HG03159 (cell line): ENCODE measurements around the gene HSFX3.
"Not testable (repeated sequence)": the region's sequence is repeated elsewhere in the genome, so short reads cannot be mapped to it uniquely, and the experiment has no call there.

Experiments
- ATAC-seq: cut with Tn5 transposase; IDR thresholded peaks from one replicate; pipeline ENCODE4 v1.9.1; 2021; ENCODE audit warnings: mild to moderate bottlenecking, moderate library complexity; ENCODE audit not compliant: unreplicated experiment

Gene HSFX3

DNA sequence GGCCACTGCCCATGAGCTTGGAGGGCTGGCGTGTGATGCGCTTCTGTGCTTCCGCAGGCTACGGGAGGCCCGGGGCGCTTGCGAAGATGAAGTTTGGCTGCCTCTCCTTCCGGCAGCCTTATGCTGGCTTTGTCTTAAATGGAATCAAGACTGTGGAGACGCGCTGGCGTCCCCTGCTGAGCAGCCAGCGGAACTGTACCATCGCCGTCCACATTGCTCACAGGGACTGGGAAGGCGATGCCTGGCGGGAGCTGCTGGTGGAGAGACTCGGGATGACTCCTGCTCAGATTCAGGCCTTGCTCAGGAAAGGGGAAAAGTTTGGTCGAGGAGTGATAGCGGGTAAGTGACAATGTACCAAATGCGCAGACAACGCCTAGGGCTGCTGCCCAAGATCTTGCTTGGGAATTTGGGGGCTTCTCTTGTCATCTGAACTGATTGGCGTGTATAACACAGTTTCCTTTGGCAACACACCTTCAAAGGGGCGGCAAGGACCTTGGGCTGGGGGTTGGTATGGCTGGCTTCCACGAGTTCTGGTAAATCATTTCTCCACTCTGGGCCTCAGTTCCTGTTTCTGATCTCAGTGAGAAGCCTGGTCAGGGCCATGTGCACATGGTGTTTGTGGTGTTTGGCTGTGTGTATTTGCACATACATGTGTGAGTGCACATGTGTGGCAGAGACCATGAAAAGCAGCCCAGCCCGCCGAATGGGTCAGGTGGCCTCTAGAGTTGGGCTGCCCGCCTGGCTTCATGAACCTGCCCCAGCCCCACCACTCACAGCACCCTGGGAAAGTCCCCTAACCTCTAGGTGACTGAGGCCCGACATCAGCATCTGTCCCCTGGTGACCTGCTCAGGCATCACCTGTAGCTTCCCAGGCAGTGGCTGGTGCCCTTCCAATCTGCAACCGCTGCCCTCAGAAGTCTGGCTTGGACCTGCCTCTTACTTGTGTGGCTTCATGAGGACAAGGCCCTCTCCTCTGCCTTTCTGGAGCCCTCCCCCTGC, 3.9 kb downstream of the HSFX3 start:
- ATAC-seq: peak; percentile 51

DNA sequence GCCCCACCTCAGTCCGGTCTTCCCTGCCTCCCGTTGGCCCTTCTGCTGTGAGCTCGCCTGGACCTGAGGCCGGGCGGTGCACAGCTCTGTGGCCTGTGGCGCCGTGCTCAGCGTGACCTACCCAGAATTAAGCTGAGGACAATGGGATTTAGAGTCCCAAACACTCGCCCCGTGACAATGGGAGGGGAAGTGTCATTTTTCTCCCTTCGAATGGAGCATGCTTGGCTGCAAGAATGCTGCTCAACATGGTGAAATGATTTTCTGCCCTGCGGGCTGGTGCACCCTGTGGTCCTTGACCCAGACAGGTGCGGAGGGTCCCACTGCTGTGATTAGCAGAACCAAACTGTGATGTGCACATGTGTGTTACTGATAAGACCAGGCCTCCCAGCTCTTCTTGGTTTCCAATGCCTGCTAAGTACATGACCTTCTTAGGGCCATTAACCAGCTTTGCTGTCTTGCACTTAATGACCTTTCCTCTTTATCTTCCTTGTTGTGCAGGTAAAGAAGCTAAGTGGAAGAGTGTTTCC, 8.1 kb downstream of the HSFX3 start:
- ATAC-seq: no peak

DNA sequence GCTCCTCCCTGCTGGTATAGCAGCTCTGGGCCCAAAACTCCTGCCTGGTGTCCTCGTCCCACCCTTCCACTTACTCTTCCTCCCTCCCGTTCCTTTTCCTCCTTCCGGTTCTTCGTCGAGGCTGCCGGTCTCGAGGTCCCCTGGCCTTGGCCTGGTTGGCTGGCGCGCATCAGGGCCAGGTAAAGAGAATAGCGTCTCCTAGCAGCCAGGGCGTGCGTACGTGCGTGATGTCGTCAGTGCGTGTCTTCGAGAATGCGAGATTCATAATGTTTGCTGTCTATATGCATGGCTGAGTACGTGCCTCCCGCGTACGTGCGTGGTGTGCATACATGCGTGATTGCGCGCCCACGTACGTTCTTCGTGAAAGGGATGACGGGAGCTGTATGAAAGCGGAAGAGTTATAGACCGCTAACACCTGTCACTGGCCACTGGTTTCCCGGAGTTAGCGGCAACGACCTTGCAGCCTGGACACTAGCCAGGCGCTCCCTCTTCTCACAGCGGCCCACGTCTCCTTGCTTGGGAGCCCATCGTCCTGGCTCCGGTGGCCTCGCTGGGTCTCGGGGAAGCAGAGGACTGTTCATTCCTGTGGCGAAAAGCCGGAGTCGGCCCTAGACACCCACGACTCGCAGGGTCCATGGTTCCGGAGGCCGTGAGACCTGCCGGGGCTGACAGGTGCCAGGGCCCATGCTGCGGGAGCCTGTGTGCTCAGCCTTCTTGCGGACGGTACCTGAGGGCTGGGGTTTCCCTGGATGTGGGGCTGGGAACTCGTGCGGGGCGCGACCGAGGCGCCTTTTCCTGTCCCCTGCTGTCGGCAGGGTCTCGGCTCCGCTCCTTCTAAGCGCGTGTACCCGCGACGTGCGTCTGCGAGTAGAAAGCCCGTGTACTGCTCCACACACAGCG, 8.9 kb downstream of the HSFX3 start, which contains the start of gene EOLA1:
EOLA1 (plus strand) TSS at position 392 of the 900 bp plus-strand sequence. CDS start 4,619 bp downstream, outside the sequence.
- peak; percentile 74 for ATAC-seq

DNA sequence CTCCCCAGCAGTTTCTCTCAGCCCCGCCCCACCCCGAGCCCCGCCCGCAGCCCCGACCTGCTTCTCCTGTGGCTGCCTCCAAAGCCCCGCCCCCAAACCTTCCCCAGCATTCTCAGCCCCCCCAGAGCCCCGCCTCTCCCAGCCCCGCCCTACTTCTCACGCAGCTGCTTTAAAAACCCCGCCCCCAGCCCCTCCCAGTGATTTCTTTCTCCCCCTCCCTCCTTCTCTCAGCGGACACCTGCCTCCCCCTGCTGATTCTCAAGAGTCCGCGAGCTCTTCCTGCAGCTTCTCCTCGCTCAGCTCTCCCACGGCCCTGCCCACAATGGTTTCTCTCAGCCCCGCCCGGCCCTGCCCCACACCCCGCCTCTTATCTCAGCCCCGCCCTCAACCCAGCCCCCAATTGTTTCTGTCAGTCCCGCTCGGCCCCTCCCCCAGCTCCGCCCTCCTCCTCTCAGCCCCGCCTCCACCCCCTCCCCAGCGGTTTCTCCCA, 9.5 kb downstream of the HSFX3 start:
- ATAC-seq: peak; percentile 9

DNA sequence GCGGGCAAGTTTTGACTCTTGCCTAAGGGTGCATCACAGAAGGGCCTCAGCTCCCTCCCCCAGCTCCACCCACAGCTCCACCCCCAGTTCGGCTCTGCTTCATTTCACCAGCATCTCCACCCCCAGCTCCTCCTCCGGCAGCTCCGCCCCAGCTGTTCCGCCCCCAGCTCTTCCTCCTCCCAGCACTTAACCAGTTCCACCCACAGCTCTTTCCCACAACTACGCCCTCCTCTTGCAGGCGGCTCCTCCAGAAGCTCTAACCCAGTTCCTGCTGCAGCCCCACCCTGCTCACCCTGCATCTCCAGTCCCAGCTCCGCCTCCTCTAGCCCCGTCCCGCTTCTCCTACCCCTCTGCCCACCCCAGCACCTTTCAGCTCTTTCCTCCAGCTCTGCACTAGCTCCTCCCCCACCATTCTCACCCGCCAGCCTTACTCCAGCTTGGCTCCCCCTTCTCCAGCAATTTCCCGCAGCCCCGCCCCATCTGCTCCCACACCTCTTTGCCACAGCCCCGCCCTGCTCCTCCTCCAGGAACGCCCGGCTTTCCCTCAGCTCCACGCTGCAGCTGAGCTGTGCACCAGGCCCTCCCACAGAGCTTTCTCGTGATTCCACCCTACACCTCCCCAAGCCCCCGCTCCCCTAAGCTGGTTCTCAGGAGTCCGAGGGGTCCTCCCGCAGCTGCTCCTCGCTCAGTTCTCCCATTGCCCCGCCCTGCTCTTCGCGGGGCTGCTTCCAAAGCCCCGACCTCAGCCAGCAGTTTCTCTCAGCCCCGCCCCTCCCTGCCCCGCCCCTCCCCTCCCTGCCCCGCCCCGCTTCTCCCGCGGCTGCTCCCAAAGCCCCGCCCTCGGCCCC, 10.2 kb downstream of the HSFX3 start:
- peak; percentile 42 for ATAC-seq

DNA sequence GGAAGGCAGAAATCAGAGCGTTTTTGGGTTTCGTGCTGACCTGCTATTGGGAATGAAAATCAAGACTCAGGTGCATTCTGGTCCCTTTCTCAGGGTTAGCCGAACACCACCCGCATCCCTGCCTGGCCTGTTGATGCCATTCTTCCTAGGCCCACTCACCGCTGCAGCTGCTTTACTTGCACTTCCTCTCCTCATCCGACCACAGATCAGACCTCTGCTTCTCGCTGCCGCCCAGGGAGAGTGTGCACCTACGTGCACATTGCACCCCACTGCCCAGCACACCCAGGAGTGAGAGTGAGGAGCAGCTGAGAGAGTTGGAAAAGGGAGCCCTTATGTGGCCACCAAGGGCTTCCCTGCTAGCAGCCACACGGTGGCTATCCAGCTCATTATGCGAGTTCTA, 12.2 kb downstream of the HSFX3 start:
- ATAC-seq: not testable (repeated sequence)

DNA sequence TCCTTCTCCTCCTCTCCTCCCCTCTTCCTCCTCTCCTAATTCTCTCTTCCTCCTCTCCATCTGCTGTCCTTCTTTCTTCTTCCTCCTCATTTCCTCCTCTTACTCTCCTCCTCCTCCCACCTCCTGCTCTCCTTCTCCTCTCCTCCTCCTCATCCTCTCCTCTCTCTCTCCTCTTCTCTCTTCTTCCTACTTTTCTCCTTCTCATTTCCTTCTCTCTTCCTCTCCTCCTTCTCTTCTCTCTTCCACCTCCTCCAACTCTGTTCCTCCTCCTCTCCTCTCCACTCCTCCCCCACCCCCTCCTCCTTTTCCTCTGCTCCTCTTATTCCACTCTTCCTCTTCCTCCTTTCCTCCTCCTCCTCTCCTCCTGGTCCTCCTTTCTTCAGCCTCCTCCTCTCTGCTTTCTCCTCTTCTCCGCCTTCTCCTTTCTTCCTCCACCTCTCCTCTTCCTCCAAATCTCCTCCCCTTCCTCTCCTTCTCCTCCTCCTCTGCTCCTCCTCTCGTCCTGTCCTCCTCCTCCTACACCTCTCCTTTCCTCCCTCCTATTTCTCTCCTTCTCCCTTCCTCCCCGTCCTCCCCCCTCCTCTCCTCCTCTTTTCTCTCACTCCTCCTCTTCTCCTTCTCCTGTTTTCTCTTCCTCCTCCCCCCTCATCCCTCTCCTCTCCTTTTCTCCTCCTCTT, 14.7 kb downstream of the HSFX3 start:
- not testable (repeated sequence) for ATAC-seq

DNA sequence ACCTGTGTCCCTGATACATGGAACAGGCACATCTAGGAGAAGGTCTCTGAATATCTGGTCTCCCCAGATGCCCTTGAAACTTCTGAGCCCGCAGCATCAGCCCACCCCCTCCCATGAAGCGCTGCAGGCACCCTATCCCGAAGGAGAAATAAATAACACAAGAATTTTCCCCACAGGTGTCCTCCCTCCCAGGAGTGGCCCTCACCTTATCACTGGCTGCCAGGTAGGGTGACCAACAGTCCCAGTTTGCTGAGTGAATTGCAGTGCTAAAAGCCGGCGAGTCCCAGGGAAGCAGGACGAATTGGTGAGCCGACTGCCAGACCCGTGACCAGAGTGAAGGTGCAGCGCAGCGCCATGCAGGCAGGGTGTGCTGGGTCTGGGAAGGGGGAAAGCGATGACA, 15.7 kb downstream of the HSFX3 start:
- not testable (repeated sequence) for ATAC-seq

DNA sequence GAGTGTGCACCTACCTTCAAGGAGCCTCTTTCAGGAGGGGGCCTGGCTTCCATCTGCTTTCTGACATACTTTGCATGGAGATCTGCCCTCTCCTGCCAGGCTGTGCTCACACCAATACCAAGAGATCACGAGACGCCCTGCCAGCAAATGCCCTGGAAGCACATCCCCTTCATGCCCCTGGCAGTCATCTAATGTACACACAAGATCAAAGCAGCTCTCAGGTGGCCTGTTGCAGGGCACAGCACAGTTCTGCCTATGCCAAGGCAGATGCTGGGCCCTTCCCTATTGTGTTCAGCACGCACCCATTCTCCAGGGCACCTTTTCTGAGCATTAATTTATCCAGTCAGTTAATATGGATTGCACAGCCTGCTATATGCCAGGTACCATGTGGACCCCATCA, 16.9 kb downstream of the HSFX3 start:
- ATAC-seq: not testable (repeated sequence)

DNA sequence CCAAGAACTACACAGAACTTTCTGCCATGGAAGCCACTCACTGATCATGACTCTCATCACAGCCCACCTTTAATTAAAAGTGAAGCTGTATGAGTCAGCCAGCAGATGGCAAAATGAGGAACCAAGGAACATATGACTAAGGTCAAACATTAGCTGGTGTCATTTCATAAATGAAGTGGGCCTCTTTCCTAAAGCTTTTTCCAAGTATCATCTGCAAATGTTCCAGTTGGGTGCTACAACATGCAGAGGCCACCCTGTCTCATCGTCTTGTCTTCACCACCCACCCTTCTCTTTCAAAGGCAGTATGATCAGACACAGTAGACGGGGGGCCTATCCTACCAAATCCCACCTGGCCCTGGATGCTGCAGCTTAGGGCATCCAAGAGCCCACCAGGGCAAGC, 18.1 kb downstream of the HSFX3 start:
- ATAC-seq: peak; percentile 73

DNA sequence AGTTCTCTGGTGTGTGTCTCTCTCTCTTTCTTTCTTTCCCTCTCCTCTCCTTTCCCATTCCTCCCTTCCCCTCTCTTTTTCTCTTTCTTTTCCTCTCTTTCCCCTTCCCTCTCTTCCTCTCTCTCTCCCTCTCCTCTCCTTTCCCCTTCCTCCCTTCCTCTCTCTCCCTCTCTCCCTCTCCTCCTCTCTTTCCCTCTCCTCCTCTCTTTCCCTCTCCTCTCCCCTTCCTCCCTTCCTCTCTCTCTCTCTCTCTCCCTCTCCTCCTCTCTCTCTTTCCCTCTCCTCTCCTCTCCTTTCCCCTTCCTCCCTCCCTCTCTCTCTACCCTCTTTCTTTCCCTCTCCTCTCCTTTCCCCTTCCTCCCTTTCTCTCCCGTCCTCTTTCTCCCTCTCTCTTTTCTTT, 21.3 kb downstream of the HSFX3 start:
- ATAC-seq: no peak

DNA sequence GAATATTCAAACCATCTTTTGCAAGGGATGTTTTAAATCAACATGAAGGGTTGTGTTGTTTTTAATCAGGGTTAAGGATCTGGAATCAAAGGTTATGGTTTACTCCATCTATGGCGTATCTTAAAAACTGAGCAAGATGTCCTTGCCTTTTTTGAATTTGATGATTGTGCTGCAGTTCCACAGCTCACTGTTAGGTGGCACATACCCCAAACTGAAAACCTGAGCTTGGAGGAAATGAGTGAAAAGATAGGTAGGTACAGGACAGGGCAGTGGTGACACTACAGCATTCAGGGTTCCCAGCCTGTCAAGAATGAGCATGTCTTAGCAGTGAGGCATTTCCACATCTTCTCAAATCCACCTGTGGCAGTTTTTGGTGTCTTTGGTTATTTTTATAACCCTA, 22.0 kb downstream of the HSFX3 start:
- no peak for ATAC-seq

DNA sequence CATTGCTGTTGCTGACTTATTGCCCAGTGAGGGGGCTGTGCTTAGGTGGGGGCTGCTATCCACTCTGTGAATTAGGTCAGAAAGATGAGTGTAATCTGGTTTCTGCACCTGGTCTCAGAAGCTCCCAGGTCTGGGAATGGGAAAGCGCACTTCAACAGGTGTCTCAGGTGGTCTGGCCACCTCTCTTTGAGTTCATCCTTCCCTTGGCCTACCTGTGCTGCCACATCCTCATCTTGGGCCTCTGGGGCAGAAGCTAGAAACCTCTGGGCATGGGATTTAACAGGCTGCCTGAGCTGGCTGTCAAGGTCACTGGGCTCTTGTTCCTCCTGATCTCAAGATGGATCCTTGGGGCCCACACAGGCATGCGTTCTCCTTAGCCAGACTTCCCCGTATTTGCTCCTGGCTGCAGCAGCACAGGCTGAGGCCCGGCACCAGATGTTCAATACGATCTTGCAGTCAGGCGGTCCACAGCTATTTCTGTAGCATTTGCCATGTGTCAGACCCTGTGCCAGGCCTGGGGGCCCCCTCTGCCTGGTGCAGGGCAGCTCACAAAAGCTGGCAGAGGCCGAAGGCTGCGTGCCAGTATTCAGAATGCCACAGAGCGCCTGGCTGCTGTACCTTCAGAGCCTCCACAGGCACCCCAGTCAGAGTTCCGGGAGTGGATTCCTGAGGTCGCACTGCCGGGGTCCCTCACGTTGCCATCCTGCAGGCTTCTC, 23.2 kb downstream of the HSFX3 start:
- ATAC-seq: not testable (repeated sequence)

DNA sequence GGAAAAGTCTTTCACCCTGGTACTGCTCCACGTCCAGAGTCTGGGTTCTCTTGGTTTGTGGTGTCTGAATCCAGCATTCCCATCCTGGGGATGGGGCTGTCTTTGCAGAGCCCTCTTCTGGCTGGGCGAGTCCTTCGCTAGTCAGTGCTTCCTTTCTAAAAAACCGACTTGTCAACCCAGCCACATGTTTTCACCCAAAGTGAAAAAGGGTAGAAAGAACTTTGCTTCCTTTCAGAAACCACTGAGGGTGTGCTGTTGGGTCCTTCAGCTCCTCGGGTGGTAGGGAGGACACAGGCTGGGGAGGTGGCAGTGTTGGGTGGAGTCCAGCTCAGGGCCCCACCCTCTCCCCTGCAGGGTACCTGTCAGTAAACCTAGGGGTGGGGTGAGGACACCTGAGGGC, 23.8 kb downstream of the HSFX3 start:
- ATAC-seq: peak; percentile 39

DNA sequence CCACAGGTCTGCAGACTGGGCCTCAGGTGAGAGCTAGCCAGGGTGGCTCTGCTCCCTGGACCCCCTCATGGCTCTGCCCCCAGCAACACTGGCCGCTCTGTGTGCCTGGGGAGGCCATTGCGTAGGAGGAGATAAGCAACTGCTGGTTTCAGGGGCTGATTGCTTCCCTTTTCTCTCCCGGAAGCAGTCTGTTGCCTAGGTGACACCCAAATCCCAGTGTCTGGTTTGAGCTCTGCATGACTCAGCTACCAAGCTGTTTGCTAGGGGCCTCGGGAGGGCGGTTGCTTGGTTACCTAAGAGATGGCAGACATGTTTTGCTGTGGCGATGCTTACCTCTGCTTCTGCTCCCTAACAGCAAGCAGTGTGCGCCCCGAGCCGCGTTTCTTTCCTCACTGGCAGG, 24.3 kb downstream of the HSFX3 start:
- ATAC-seq: peak; percentile 88

DNA sequence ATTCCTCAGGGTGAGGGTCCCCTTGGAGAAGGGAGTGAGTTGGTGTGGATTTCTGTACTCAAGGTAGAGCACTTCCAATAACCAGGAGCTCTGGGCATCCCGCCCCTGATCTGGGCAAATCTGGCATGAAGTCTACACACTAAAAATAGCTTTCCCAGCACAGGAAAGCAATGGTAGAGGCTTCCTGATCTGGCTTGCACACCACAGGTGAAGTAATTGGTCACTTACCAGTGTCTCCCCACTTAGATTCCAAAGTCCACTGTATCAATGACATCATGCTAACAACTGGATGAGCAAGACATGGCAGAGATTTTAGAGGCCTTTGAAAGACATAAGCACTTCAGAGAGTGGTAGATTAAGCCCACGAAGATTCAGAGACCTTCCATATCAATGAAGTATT, 26.8 kb downstream of the HSFX3 start:
- ATAC-seq: no peak

DNA sequence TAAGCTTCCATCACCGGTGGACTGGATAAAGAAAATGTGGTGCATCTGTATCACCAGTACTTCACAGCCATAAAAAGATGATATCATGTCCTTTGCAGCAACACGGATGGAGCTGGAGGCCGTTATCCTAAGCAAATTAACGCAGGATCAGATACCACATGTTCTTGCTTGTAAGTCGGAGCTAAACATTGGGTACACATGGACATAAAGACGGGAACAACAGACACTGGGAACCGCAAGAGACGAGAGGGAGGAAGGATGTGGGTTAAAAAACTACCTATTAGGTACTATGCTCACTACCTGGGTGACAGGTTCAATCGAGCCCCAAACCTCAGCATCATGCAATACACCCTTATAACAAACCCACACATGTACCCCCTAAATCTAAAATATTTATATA, 28.3 kb downstream of the HSFX3 start:
- no peak for ATAC-seq

DNA sequence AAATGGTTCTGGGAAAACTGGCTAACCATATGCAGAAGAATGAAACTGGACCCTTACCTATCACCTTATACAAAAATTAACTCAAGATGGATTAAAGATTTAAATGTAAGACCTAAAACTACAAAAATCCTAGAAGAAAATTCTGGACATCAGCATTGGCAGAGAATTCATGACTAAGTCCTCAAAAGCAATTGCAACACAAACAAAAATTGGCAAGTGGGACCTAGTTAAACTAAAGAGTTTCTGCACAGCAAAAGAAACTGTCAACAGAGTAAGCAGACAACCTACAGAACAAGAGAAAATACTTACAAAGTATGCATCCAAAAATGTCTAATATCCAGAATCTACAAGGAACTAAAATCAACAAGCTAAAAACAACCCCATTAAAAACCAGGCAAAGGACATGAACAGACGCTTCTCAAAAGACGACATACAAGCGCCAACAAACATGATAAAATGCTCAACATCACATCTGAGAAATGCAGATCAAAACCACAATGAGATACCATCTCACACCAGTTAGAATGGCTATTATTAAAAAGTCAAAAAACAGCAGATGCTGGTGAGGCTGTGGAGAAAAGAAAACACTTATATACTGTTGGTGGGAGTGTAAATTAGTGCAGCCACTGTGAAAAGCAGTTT, 29.0 kb downstream of the HSFX3 start:
- not testable (repeated sequence) for ATAC-seq
